ENCODE results near the gene VIPR1. TPM values are rescaled to one million over a fixed set of nuclear protein-coding genes. Genes with fewer than 3 reads are reported as not detected.

The VIPR1 gene
- total RNA-seq, 1 experiment from 2014 or later, result 3.7 TPM

DNA sequence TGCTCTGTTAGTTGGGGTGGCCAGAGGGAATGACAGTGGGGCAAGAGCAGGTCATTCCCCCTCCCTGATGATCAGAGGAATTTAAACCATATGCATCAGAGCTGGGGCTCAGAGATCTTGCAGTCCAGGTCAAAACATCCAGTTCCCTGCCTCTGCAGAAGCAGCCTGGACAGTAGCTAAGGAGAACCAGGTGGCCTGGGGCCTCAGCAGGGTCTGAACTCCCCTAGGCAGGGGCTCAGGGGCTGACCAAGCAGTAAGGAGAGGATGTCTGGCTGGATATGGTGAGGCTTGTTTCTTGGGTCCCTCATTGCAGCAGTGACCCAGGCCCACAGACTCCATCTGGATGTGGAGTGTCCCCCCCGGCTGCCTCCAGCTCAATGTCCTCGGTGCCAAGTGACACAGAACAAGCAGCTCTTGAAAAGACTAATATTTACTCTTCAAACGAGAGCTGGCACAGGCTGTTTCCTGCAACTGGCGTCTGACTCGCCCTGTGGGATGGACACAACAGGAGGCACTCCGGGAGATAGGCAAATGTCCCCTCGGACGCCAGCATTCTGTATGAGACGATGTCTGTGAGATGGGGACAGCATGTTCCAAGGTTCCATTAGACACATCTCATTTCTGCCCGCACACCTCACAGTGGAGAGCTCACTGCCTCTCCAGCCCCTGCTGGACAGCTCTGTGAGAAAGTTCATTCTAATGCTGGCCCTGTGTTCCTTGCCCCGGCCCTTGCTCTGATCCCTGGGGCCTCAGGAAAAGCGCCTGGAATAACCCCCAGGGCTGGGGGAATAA is 42.2 kb downstream of the VIPR1 start:
- Histone ChIP-seq H3K9me2 (replicated peaks; ENCODE audit: low read length) (no peaks in the 10 kb centered on the region), H3K9ac (ENCODE audit: low read length) (no peak overlapping the region), H3K9me3 (ENCODE audit: low read length) (no peaks in the 10 kb centered on the region), H3K4me3 (ENCODE audit: low read length) (no peak overlapping the region), H3K4me2 (ENCODE audit: low read length) (peak overlapping the region; percentile 70), H2AFZ (ENCODE audit: low read length) (peak overlapping the region; percentile 46), H4K20me1 (ENCODE audit: low read length) (no peaks in the 10 kb centered on the region), H3F3A (ENCODE audit: low read length, unreplicated experiment) (no peaks in the 10 kb centered on the region), H3K36me3 (ENCODE audit: low read depth, low read length) (no peaks in the 10 kb centered on the region), H3K4me1 (ENCODE audit: insufficient read depth, low read length) (peaks cover 20% of the 10 kb centered on the region), H3K27me3 (ENCODE audit: low read length) (no peaks in the 10 kb centered on the region), H3K27ac (ENCODE audit: low read length) (no peak overlapping the region), H3K79me2 (ENCODE audit: low read length) (no peaks in the 10 kb centered on the region)
- POLR2A ChIA-PET (ENCODE audit: unreplicated experiment), result interaction anchor here (0.6 kb wide), 2 partner anchors 42 to 132 kb away, joined by 3 read pairs; partner anchors contain the start of gene VIPR1
- CTCF ChIA-PET, result interaction anchor here (0.5 to 1.5 kb wide), 4 partner anchors 43 to 287 kb away, joined by 3 to 12 read pairs (median 4); partner anchors contain the start of gene VIPR1
- no peak for TF ChIP-seq EZH2 (IDR thresholded peaks at IDR 0.05; ENCODE audit: low read length, unreplicated experiment)
- TF ChIP-seq, protein P1, sequence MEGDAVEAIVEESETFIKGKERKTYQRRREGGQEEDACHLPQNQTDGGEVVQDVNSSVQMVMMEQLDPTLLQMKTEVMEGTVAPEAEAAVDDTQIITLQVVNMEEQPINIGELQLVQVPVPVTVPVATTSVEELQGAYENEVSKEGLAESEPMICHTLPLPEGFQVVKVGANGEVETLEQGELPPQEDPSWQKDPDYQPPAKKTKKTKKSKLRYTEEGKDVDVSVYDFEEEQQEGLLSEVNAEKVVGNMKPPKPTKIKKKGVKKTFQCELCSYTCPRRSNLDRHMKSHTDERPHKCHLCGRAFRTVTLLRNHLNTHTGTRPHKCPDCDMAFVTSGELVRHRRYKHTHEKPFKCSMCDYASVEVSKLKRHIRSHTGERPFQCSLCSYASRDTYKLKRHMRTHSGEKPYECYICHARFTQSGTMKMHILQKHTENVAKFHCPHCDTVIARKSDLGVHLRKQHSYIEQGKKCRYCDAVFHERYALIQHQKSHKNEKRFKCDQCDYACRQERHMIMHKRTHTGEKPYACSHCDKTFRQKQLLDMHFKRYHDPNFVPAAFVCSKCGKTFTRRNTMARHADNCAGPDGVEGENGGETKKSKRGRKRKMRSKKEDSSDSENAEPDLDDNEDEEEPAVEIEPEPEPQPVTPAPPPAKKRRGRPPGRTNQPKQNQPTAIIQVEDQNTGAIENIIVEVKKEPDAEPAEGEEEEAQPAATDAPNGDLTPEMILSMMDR (conservative IDR thresholded peaks at IDR 0.05; ENCODE audit: low read depth, low read length), result no peak
- TF ChIP-seq EZH2phosphoT487 (IDR thresholded peaks at IDR 0.05; ENCODE audit: borderline replicate concordance, low read length), result no peak
- ATAC-seq, result peak; percentile 91
- no TSS peak for BruUV-seq (replicated peaks)
- intact Hi-C loops (cut with micrococcal nuclease), result loop anchor here (5.0 kb wide), 2 partner anchors 102 to 427 kb away; no protein-coding TSS in a partner anchor
- peak; percentile 72 for DNase-seq

DNA sequence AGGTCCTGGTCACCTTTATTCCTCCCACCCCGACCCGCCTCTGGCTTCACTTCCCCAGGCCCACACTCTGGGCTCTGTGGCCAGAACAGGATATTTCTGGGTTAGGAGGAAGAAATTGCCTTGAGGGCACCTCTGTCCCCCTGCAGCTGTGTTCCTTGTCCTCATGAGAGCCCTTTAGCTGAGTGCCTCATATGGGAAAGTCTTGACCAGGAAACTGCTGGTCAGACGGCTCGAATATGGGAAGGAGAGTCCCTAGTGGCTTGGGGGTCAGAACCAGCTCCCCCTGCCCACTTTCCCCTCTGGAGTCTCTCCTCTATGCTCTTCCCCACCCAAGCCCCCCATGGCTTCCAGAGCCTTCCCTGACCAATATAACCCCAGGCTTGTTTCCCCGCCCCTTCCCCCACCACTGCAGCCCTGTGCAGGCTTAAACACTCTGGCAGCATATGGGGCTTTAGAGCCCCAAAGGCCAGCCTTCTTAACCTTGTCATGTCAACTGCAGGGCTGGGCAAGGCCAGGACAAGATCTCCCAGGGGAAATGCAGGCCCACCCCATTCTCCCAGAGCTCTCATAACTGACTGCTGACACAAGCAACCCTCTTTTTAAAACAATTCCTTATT is 42.9 kb downstream of the VIPR1 start:
- no peaks in the 10 kb centered on the region for H4K20me1 ChIP-seq (ENCODE audit: low read length)
- intact Hi-C loops (cut with micrococcal nuclease), result loop anchor here (5.0 kb wide), 1 partner anchor 428 kb away; no protein-coding TSS in a partner anchor
- H3K9me2 ChIP-seq (replicated peaks; ENCODE audit: low read length), result no peaks in the 10 kb centered on the region
- POLR2A ChIA-PET (ENCODE audit: unreplicated experiment), result no interaction called here
- no peaks in the 10 kb centered on the region for H3K27me3 ChIP-seq (ENCODE audit: low read length)
- no peak overlapping the region for H3K27ac ChIP-seq (ENCODE audit: low read length)
- H3F3A ChIP-seq (ENCODE audit: low read length, unreplicated experiment), result no peaks in the 10 kb centered on the region
- no peaks in the 10 kb centered on the region for H3K79me2 ChIP-seq (ENCODE audit: low read length)
- no peaks in the 10 kb centered on the region for H3K36me3 ChIP-seq (ENCODE audit: low read depth, low read length)
- H3K9ac ChIP-seq (ENCODE audit: low read length), result no peak overlapping the region
- peaks cover 20% of the 10 kb centered on the region for H3K4me1 ChIP-seq (ENCODE audit: insufficient read depth, low read length)
- DNase-seq, result no peak
- no peaks in the 10 kb centered on the region for H3K9me3 ChIP-seq (ENCODE audit: low read length)
- BruUV-seq (replicated peaks), result no TSS peak
- peak overlapping the region; percentile 70 for H3K4me2 ChIP-seq (ENCODE audit: low read length)
- CTCF ChIA-PET, result interaction anchor here (0.5 to 1.5 kb wide), 3 partner anchors 43 to 286 kb away, joined by 3 to 12 read pairs (median 4); partner anchors contain the start of gene VIPR1
- ATAC-seq, result no peak; the same call in 1 of the 2 replicates
- H2AFZ ChIP-seq (ENCODE audit: low read length), result no peak overlapping the region; the same call in 1 of the 2 replicates
- H3K4me3 ChIP-seq (ENCODE audit: low read length), result no peak overlapping the region
- no peak for TF ChIP-seq EZH2phosphoT487 (IDR thresholded peaks at IDR 0.05; ENCODE audit: borderline replicate concordance, low read length)
- TF ChIP-seq, protein P1 (conservative IDR thresholded peaks at IDR 0.05; ENCODE audit: low read depth, low read length), result no peak
- no peak for TF ChIP-seq EZH2 (IDR thresholded peaks at IDR 0.05; ENCODE audit: low read length, unreplicated experiment)
